GM19035 (cell line): ENCODE results near the gene PTPRN2.
"Not testable (repeated sequence)": the region's sequence is repeated elsewhere in the genome, so short reads cannot be mapped to it uniquely, and the experiment has no call there.

ENCODE experiments used
- ATAC-seq: cut with Tn5 transposase; IDR thresholded peaks from one replicate; pipeline ENCODE4 v1.9.1; 2021; ENCODE audit not compliant: unreplicated experiment

The PTPRN2 gene

GRCh38 chr7:157784041-157784835 lies 803.4 kb downstream of the PTPRN2 start:
- no peak for ATAC-seq

GRCh38 chr7:157782041-157782440 lies 805.6 kb downstream of the PTPRN2 start:
- ATAC-seq, result no peak

DNA sequence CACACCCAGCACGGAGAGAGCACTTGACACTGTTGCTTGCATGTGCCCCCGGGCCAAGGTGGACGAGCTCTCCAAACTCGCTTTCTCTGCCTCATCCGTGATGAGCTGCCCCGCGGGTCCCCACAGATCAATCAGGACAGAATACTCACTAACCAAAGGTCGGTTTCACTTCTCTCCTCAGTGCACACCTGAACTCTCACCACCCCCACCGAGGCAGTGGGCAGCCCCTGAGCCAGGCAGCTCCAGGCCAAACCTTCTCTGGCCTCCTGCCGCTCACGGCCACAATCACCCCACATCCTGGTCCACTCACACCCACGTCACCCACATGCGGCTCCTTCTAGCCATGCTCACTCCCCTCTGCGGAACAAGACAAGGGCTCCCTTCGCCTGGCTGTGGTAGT lies 806.9 kb downstream of the PTPRN2 start:
- no peak for ATAC-seq

GRCh38 chr7:157780312-157780711 lies 807.3 kb downstream of the PTPRN2 start:
- no peak for ATAC-seq

- no peak for ATAC-seq
Observed at GRCh38 chr7:157779206-157779605, 808.4 kb downstream of the PTPRN2 start.

DNA sequence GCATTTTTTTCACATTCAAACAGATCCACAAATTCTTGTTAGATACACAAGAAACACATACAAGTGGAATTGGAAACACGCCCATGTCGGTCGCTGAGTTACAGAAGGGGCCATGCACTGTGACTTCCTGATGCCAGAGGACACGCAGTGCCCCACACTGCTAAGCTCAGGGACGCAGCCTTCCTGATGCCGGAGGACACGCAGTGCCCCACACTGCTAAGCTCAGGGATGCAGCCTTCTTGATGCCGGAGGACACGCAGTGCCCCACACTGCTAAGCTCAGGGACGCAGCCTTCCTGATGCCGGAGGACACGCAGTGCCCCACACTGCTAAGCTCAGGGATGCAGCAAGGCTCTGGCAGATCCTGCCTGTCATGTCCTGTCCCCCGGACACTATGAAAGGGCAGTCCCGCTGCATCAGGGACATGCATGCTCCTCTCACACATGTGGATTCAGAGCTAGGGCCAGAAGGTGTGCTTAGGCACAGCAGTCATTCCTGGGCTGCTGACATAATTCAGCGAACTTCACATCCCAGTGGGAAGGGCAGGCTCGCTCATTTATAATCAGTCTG lies 810.3 kb downstream of the PTPRN2 start:
- ATAC-seq, result not testable (repeated sequence)

GRCh38 chr7:157775560-157776332 lies 811.9 kb downstream of the PTPRN2 start:
- no peak for ATAC-seq

- ATAC-seq, result no peak
Observed at GRCh38 chr7:157775021-157775559, 812.5 kb downstream of the PTPRN2 start.

DNA sequence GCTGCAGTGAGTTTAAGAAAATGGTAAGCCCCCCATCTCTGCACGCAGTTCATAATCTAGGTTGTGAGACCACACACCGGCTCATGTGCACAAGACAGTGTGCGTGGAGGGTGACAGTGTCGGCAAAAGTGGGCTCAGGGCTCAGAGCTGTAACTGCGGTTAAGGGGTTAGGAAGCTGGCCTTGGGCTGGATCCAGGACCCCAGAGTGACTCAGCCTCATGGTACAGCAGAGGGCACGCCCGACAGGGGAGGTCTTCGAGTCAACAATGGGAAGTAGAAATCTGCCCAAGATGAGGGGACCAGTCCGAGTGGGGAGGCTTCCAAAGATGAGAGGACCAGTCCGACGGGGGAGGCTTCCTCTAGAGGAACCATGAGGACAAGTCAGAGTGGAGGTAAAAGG lies 813.1 kb downstream of the PTPRN2 start:
- ATAC-seq, result no peak

DNA sequence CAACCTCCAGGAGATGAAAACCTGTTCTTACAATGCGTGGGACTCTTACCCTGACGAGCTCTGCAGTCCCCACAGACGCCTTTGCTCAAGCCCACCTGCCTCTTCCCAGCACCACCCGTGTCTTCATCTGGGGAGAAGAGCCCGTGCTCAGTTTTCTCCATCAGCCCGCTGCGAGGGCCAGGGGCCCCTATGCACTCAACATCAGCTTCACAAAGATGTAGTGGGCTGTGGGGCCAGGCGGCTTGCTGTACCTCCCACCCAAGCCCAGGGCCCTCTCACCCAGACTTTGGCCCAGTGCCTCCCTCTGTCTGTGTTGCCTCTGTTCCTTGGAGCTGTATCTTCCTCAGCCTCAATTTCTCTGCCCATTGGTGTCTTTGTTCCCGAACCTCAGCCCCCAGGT lies 814.3 kb downstream of the PTPRN2 start:
- ATAC-seq, result no peak

GRCh38 chr7:157772486-157773130 lies 815.0 kb downstream of the PTPRN2 start:
- no peak for ATAC-seq

- no peak for ATAC-seq
Observed at GRCh38 chr7:157771689-157772088, 815.9 kb downstream of the PTPRN2 start.

GRCh38 chr7:157770716-157771320 lies 816.8 kb downstream of the PTPRN2 start:
- no peak for ATAC-seq

GRCh38 chr7:157769526-157770215 lies 818.0 kb downstream of the PTPRN2 start:
- ATAC-seq, result no peak

DNA sequence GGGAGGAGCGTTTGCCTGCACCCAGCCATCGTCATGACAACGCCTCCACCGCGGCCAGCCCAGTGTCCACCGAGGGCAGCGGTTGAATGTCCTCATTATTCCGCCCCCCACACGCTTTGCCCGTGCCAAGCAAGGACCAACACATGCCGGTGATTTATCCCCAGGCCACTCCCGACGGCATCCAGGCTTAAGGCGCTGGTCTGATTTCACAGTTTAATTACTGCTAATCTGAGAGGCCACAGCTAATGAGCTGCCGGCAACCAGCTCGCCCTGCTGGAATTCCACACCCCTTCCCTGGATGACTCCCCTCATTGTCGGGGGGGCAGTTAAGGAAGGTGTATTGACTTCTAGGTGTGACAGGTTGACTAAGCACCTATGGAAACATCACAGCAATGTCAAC lies 818.5 kb downstream of the PTPRN2 start:
- ATAC-seq, result no peak

- ATAC-seq, result no peak
Observed at GRCh38 chr7:157768198-157768597, 819.4 kb downstream of the PTPRN2 start.

GRCh38 chr7:157767506-157768197 lies 820.0 kb downstream of the PTPRN2 start:
- ATAC-seq, result no peak

DNA sequence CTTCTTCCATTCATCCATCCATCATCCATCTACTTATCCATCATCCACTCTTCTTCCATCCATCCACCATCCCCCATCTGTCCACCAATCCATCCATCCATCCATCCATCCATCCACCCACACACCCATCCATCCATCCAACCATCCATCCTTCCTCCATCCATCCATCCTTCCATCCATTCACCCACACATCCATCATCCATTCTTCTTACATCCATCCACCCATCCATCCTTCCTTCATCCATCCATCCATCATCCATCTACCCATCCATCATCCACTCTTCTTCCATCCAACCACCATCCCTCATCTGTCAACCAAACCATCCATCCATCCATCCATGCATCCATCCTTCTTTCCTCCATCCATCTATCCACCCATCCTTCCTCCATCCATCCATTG lies 821.5 kb downstream of the PTPRN2 start:
- no peak for ATAC-seq

GRCh38 chr7:157764946-157765537 lies 822.6 kb downstream of the PTPRN2 start:
- ATAC-seq, result no peak
